ENCODE measurements around the gene GPATCH8. TPM values are rescaled to one million over a fixed set of nuclear protein-coding genes. Genes with fewer than 3 reads are reported as not detected.

Gene GPATCH8
- total RNA-seq, 1 experiment from 2014 or later, result 5.2 TPM

DNA sequence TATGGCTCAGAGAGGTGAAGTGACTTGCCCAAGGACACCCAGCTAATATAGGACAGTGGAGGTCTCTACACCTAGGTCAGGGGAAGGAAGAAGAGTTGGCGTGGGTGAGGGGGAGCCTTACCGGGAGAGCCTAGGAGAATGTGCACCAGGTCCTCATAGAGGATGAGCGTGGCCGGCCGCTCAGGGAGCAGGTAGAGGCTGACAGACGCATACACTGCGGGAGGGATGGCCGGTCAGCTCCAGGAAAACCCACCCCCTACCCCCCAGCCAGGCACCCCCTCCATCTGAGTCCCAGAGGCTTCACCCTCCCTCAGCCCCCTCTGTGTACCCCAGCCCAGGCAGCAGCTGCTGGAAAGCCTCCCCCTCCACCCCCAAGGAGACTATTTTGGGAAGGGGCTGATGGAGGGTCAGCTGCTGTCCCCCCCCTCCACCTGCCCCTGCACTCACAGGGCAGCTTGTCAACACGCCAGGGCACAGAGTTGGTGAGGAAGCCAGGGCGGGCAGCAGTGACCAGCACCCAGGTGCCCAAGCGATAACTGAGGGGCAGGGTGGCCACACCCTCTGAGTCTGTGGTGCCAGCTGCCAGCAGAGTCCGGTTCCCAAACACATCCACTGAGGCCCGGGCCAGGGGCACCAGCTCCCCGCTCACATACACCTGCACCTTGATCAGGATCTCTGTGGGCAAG is 143.6 kb downstream of the GPATCH8 start:
- Histone ChIP-seq H3K9me3 (no peaks in the 10 kb centered on the region), H3K36me3 (no peaks in the 10 kb centered on the region), H3K4me3 (no peak overlapping the region), H3K27me3 (peaks cover 5% of the 10 kb centered on the region)
- DNase-seq, result no peak

GRCh38 chr17:44359006-44359405 is 144.2 kb downstream of the GPATCH8 start:
- Histone ChIP-seq H3K36me3 (no peaks in the 10 kb centered on the region), H3K9me3 (no peaks in the 10 kb centered on the region), H3K4me3 (no peak overlapping the region), H3K27me3 (no peaks in the 10 kb centered on the region)
- DNase-seq, result no peak

GRCh38 chr17:44358066-44358465 is 145.1 kb downstream of the GPATCH8 start:
- H3K27me3 ChIP-seq, result no peaks in the 10 kb centered on the region
- no peak for DNase-seq
- no peaks in the 10 kb centered on the region for H3K9me3 ChIP-seq
- no peaks in the 10 kb centered on the region for H3K36me3 ChIP-seq
- H3K4me3 ChIP-seq, result no peak overlapping the region

GRCh38 chr17:44356241-44356640 is 147.0 kb downstream of the GPATCH8 start:
- no peak for DNase-seq
- no peak overlapping the region for H3K4me3 ChIP-seq
- H3K36me3 ChIP-seq, result no peaks in the 10 kb centered on the region; the same call in 1 of the 2 replicates
- no peaks in the 10 kb centered on the region for H3K9me3 ChIP-seq
- no peaks in the 10 kb centered on the region for H3K27me3 ChIP-seq

GRCh38 chr17:44355642-44356099 is 147.5 kb downstream of the GPATCH8 start:
- Histone ChIP-seq H3K9me3 (no peaks in the 10 kb centered on the region), H3K36me3 (peaks cover 4% of the 10 kb centered on the region), H3K4me3 (no peak overlapping the region), H3K27me3 (no peaks in the 10 kb centered on the region)
- DNase-seq, result no peak

- Histone ChIP-seq H3K4me3 (no peak overlapping the region), H3K9me3 (no peaks in the 10 kb centered on the region), H3K36me3 (peaks cover 6% of the 10 kb centered on the region), H3K27me3 (no peaks in the 10 kb centered on the region)
- DNase-seq, result no peak
Observed at GRCh38 chr17:44354582-44355561, 148.3 kb downstream of the GPATCH8 start.

DNA sequence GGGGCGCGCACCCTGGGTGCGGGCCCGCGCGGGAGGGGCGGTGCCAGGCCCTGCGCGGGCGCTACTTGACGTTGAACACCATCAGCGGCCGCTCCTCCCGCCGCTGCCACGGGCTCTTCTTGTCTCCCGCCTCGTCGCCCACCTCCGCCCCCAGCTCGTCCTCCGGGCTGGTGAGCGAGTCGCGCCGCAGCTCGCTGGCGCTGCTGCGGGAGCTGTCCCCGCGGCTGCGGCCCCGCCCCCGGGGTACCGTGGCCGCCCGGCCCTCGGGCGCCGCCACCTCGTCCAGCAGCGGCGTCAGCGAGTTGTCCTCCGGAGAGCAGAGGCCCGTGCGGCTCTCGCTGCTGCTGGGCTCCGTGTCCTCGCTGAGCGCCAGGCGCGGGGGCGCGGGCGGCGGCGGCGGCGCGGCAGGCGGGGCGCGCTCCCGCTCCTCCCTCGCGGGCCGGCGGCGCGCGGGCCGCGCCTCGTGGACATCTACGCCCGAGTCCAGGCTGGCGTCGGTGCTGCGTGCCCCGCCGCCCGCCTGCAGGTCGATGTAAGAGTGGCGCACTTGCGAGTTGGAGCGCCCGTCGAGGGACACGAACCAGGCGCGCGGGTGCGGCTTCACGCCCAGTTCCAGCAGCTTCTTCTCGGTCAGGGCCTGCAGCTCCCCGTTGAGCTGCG is 149.4 kb downstream of the GPATCH8 start:
- DNase-seq, result peak; percentile 36
- no peaks in the 10 kb centered on the region for H3K9me3 ChIP-seq
- peak overlapping the region; percentile 29; the same call in 1 of the 2 replicates for H3K4me3 ChIP-seq

GRCh38 chr17:44352828-44353671 is 150.2 kb downstream of the GPATCH8 start:
- Histone ChIP-seq H3K4me3 (no peak overlapping the region), H3K36me3 (peaks cover 6% of the 10 kb centered on the region)

More for the DNA sequence above, 149.4 kb downstream of the GPATCH8 start:
- H3K36me3 ChIP-seq, result peaks cover 6% of the 10 kb centered on the region
- no peaks in the 10 kb centered on the region for H3K27me3 ChIP-seq

GRCh38 chr17:44351961-44352827 is 151.0 kb downstream of the GPATCH8 start:
- Histone ChIP-seq H3K36me3 (peaks cover 6% of the 10 kb centered on the region), H3K27me3 (no peaks in the 10 kb centered on the region), H3K9me3 (no peaks in the 10 kb centered on the region), H3K4me3 (no peak overlapping the region)
- DNase-seq, result no peak

More at GRCh38 chr17:44352828-44353671, 150.2 kb downstream of the GPATCH8 start:
- Histone ChIP-seq H3K27me3 (no peaks in the 10 kb centered on the region), H3K9me3 (no peaks in the 10 kb centered on the region)
- no peak for DNase-seq

DNA sequence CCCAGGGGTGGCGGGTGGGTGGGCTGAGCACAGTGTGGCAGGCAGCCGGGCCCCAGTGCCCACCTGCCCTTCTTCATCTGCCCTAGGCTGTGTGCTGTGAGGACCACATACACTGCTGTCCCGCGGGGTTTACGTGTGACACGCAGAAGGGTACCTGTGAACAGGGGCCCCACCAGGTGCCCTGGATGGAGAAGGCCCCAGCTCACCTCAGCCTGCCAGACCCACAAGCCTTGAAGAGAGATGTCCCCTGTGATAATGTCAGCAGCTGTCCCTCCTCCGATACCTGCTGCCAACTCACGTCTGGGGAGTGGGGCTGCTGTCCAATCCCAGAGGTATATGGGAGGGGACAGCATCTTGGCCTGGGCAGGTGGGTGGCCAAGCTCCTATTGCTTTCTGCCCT is 151.7 kb downstream of the GPATCH8 start:
- Histone ChIP-seq H3K36me3 (peaks cover 6% of the 10 kb centered on the region), H3K9me3 (no peaks in the 10 kb centered on the region), H3K4me3 (no peak overlapping the region), H3K27me3 (no peaks in the 10 kb centered on the region)
- DNase-seq, result no peak

- no peak overlapping the region for H3K4me3 ChIP-seq
- no peaks in the 10 kb centered on the region for H3K9me3 ChIP-seq
- peaks cover 6% of the 10 kb centered on the region for H3K36me3 ChIP-seq
- DNase-seq, result peak; percentile 58
- no peaks in the 10 kb centered on the region for H3K27me3 ChIP-seq
Observed at GRCh38 chr17:44350733-44351226, 152.4 kb downstream of the GPATCH8 start.

DNA sequence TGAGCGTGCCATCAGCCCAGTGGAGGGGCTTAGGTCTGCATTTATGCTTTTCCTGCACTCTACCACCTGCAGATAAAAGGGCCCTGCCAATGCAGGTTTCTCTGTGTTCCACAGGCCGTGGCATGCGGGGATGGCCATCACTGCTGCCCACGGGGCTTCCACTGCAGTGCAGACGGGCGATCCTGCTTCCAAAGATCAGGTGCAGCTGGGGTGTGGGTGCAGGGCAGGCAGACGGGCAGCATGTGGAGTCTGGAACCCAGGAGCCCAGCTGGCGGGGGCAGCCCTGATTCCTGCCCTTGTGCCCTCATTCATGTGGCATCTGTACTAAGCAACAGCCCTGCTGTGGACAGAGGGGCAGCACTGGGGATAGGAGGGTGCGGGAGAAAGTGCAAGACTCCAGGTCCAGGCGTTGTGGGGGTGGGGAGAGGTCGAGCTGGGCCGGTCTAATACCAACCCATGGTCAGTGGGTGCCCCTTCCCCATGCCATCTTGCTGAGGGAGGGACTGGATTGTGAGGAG is 153.6 kb downstream of the GPATCH8 start:
- Histone ChIP-seq H3K4me3 (no peak overlapping the region), H3K36me3 (peaks cover 6% of the 10 kb centered on the region), H3K9me3 (no peaks in the 10 kb centered on the region), H3K27me3 (no peaks in the 10 kb centered on the region)
- DNase-seq, result no peak

DNA sequence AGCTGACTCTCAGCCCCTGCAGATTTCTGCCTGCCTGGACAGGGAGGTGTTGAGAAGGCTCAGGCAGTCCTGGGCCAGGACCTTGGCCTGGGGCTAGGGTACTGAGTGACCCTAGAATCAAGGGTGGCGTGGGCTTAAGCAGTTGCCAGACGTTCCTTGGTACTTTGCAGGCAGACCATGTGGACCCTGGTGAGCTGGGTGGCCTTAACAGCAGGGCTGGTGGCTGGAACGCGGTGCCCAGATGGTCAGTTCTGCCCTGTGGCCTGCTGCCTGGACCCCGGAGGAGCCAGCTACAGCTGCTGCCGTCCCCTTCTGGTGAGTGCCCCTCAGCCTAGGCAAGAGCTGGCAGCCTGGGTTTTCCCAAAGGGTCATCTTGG is 154.2 kb downstream of the GPATCH8 start:
- H3K4me3 ChIP-seq, result no peak overlapping the region
- no peaks in the 10 kb centered on the region for H3K27me3 ChIP-seq
- H3K36me3 ChIP-seq, result peaks cover 6% of the 10 kb centered on the region
- no peaks in the 10 kb centered on the region for H3K9me3 ChIP-seq
- no peak for DNase-seq

- no peak overlapping the region for H3K4me3 ChIP-seq
- H3K36me3 ChIP-seq, result peaks cover 6% of the 10 kb centered on the region
- no peak for DNase-seq
- no peaks in the 10 kb centered on the region for H3K27me3 ChIP-seq
- no peaks in the 10 kb centered on the region for H3K9me3 ChIP-seq
Observed at GRCh38 chr17:44348234-44348987, 154.8 kb downstream of the GPATCH8 start.

Data from MG63 (cell line).